IPS-18a (cell line): ENCODE results near the gene TRUB2.
"Not testable (repeated sequence)": the region's sequence is repeated elsewhere in the genome, so short reads cannot be mapped to it uniquely, and the experiment has no call there.

Experiments used
- H3K27ac ChIP-seq: one replicate; pipeline ENCODE4 v1.5.1; 2013; ENCODE audit warnings: low read length
- H3K27me3 ChIP-seq: one replicate; pipeline ENCODE4 v1.6.1; 2013; ENCODE audit warnings: mild to moderate bottlenecking, low read length; ENCODE audit not compliant: control insufficient read depth, insufficient read depth
- H3K36me3 ChIP-seq: one replicate; pipeline ENCODE4 v1.6.1; 2013; ENCODE audit warnings: low read depth, low read length; ENCODE audit not compliant: control insufficient read depth
- H3K4me1 ChIP-seq: one replicate; pipeline ENCODE4 v1.6.1; 2013; ENCODE audit warnings: low read depth, low read length; ENCODE audit not compliant: control insufficient read depth
- H3K4me3 ChIP-seq: one replicate; pipeline ENCODE4 v1.5.1; 2013; ENCODE audit warnings: low read length
- H3K9ac ChIP-seq: one replicate; pipeline ENCODE4 v1.6.1; 2013; ENCODE audit warnings: mild to moderate bottlenecking, low read length, moderate library complexity
- H3K9me3 ChIP-seq: one replicate; pipeline ENCODE4 v1.6.1; 2013; ENCODE audit warnings: low read depth, low read length; ENCODE audit not compliant: control insufficient read depth

The TRUB2 gene

DNA sequence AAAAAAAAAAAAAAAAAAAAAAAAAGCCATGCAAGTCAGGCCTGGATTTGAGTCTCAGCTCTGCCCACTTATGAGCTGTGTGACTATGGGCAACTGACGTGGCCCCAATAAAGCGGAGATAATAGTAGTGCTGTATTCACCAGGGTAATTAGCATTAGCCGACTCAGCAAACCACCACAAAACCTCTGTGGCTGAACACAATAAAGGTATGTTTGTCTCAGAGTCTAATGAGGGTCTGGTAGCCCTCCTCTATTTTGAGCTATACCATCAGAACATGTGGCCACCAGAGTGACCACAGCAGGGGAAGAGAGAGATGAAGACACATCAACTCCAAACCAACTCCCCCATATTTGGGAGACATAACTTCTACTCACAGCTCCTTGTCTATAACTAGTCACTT, 30.2 kb downstream of the TRUB2 start:
- H3K9ac ChIP-seq: no peak overlapping the region
- H3K9me3 ChIP-seq: no peaks in the 10 kb centered on the region
- H3K4me3 ChIP-seq: no peak overlapping the region
- no peaks in the 10 kb centered on the region for H3K4me1 ChIP-seq
- H3K27me3 ChIP-seq: no peaks in the 10 kb centered on the region
- no peaks in the 10 kb centered on the region for H3K36me3 ChIP-seq
- no peak overlapping the region for H3K27ac ChIP-seq

DNA sequence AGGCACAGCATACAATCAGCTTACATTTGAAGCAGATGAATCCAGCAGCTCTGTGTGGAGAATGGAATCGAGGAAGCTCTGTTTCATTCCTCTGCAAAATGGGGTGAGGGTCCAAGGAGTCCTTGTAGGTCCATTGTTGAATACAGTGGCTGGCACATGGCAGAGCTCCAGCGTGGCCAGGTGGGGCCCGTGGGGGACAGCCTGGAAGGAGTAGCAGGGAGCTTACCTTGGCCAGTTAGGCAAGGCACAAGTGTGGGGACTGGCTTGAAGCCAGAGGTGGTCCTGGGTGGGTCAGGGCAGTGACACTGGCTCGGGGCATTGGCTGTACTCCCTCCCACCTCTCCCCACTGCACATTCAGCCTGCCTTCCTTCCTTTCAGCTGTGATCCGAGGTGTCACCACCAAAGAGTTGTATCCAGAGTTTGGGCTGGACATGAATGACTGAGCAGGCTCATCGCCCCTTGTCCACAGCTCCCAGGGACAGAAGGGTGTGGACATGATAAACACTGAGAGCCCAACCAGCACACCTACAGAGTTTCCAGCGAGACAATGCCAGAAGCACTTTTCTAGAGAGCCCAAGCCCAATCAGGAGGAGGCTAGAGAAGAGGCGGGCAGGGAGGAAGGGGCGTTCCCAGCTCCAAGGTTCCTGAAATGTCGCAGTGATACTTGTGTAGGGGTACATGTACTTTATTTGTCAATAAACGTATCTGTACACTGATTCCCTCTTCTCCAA, 33.8 kb downstream of the TRUB2 start:
- Histone ChIP-seq H3K4me3 (no peak overlapping the region), H3K9ac (no peak overlapping the region), H3K4me1 (no peaks in the 10 kb centered on the region), H3K9me3 (no peaks in the 10 kb centered on the region), H3K27ac (no peak overlapping the region), H3K36me3 (peaks cover 5% of the 10 kb centered on the region), H3K27me3 (no peaks in the 10 kb centered on the region)

DNA sequence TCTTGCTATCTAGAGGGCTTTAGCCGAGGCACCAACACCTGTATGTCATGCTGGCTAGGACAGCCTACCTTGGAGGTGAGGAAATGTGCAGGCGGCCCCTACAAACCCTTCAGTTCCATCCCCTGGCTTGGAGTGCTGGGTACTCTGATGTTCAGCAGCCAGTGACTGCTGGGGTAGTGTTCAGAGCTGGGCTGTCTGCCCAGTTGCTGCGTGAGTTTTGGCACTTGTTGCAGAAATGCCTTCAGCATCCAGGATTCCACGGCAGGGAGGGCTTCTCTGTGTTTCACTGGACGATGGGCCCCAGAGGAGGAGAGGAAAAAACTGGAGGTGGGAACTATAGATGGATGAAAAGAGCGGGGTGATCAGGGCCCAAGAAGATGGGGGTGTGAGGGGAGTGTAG, 35.8 kb downstream of the TRUB2 start:
- peaks cover 5% of the 10 kb centered on the region for H3K36me3 ChIP-seq
- H3K4me1 ChIP-seq: no peaks in the 10 kb centered on the region
- H3K9ac ChIP-seq: no peak overlapping the region
- H3K27me3 ChIP-seq: no peaks in the 10 kb centered on the region
- no peak overlapping the region for H3K27ac ChIP-seq
- no peaks in the 10 kb centered on the region for H3K9me3 ChIP-seq
- no peak overlapping the region for H3K4me3 ChIP-seq

DNA sequence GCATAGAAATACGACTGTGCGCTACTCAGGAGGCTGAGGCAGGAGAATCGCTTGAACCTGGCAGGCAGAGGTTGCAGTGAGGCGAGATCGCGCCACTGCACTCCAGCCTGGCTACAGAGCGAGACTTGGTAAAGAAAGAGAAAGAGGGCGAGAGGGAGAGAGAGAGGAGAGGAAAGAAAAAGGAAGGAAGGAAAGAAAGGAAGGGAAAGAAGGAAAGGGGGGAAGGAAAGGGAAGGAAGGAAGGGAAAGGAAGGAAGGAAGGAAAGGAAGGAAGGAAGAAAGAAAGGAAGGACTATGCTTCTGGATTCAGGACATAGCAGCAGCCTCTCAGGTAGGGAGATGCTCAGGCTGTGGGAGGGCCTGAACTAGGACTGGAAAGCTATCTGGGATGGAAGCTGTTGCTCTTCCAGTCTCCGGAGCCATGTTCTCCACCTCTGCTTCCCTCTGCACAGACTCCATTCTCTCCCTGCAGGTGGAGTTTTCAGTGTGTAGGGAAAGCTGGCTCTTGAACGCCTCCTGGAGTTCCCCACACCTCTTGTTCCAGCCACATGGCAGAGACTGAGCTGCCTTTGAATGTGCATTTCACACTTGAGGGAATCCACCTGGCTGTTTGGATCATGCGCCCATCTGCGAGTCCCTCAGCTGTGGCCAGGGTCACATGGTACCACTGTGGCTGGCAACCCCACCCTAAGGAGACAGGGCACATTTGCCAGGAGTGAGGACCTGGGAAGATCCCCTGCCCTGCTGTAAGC, 37.0 kb downstream of the TRUB2 start:
- Histone ChIP-seq H3K9ac (no peak overlapping the region), H3K36me3 (peaks cover 5% of the 10 kb centered on the region), H3K4me3 (no peak overlapping the region), H3K27me3 (no peaks in the 10 kb centered on the region), H3K9me3 (no peaks in the 10 kb centered on the region), H3K4me1 (no peaks in the 10 kb centered on the region), H3K27ac (no peak overlapping the region)

DNA sequence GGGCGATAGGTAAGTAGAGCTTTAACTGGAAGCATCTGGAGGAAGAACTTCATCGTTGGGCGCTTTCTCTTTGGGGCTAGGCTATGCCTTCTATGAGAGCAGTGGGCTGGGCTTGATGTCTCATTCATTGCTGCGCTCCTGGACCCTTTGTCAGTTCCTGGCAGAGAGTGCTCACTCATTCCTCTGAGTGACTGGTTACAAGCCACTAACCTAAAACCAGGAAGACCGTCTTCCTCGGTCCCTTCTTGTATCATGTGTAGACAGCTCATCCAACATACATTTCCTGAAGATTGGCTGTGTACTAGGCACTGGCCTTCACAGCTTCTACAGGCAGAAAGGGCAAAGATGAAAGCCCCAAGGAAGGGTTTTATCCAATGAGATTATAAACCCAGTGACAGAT, 39.7 kb downstream of the TRUB2 start:
- Histone ChIP-seq H3K27ac (no peak overlapping the region), H3K9me3 (no peaks in the 10 kb centered on the region), H3K4me1 (no peaks in the 10 kb centered on the region), H3K9ac (no peak overlapping the region), H3K4me3 (no peak overlapping the region), H3K36me3 (peaks cover 5% of the 10 kb centered on the region), H3K27me3 (no peaks in the 10 kb centered on the region)

DNA sequence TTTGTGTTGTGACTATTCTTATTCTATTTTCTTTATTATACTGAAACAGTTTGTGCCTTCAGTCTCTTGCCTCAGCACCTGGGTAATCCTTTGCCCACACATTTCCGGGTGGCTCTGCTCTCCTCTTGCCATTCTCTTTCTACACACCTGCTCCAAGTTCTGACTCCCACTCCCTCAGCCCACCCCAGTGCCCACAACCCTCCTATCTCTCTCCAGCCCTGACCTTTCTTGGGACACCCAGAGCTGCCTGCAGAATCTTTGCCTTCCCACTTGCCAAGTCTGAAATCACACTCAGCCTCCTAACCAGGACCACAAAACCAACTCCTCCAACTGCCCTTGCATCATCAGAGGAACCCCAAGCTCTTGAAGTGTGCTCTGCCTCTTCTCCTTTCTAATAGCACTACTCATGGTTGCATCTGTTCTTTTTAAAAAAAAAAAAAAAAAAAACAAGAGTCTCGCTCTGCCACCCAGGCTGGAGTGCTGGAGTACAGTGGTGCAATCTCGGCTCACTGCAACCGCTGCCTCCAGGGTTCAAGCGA, 42.1 kb downstream of the TRUB2 start:
- Histone ChIP-seq H3K27me3 (no peaks in the 10 kb centered on the region), H3K9me3 (no peaks in the 10 kb centered on the region), H3K9ac (no peak overlapping the region), H3K36me3 (no peaks in the 10 kb centered on the region), H3K4me1 (no peaks in the 10 kb centered on the region), H3K27ac (no peak overlapping the region), H3K4me3 (no peak overlapping the region)

DNA sequence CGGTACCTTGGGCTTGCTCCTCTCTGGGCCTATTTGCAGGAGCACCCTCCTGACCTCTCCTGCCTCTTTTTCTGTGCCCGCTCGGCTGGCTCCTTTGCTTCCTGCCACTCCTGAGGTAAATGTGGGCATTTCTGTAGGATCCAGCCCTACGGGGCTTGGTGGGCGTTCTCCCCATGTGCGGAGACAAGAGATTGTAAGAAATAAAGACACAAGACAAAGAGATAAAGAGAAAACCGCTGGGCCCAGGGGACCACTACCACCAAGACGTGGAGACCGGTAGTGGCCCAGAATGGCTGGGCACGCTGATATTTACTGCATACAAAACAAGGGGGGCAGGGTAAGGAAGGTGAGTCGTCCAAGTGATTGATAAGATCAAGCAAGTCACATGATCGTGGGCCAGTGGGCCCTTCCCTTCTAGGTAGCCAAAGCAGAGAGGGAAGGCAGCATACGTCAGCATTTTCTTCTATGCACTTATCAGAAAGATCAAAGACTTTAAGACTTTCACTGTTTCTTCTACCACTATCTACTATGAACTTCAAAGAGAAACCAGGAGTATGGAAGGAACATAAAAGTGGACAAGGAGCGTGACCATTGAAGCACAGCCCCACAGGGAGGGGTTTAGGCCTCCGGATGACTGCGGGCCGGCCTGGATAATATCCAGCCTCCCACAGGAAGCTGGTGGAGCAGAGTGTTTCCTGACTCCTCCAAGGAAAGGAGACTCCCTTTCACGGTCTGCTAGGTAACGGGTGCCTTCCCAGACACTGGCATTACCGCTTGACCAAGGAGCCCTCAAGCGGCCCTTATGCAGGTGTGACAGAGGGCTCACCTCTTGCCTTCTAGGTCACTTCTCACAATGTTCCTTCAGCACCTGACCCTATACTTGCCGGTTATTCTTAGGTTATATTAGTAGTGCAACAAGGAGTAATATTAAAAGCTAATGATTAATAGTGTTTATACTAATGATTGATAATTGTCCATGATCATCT, 42.9 kb downstream of the TRUB2 start:
- H3K9ac ChIP-seq, H3K9me3 ChIP-seq, H3K27ac ChIP-seq, H3K4me3 ChIP-seq, H3K27me3 ChIP-seq, H3K4me1 ChIP-seq, H3K36me3 ChIP-seq: not testable (repeated sequence)

DNA sequence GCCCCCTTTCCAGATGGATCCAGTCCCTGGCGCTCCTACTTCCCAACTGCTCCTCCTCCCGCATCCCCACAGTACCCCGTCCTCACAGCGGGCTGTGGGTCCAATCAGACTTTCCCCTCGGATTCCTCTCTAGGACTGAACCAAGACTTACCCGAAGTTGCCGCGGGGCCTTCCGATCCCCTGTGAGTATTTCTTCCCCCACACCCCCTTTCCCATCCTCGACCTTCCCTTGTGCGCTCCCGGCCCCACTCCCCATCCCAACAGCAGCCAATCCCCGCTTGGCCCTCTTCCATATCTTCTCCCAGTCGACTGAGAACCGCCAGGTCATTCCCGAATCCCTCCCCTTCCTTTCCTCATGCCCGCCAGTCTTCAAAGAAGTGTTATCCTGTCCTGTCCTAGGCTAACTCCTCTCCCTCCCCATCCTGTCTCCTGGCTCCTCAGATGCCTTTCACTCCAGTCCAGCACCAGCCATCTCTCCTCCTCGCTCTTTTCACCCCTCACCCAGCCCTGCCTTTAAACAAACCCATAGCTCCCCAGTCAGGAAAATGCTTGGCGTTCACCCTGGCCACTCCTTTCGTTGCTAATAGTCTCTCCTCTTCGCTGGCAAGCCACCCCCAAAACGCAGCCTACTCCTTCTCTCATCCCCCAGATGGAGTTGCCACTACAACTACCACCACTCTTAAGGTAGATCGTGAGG, 45.5 kb downstream of the TRUB2 start:
- Histone ChIP-seq H3K4me3 (peak overlapping the region; percentile 89), H3K27ac (peak overlapping the region; percentile 60), H3K9ac (peak overlapping the region; percentile 79), H3K27me3 (no peaks in the 10 kb centered on the region), H3K36me3 (peaks cover 11% of the 10 kb centered on the region), H3K9me3 (no peaks in the 10 kb centered on the region), H3K4me1 (peaks cover 4% of the 10 kb centered on the region)

DNA sequence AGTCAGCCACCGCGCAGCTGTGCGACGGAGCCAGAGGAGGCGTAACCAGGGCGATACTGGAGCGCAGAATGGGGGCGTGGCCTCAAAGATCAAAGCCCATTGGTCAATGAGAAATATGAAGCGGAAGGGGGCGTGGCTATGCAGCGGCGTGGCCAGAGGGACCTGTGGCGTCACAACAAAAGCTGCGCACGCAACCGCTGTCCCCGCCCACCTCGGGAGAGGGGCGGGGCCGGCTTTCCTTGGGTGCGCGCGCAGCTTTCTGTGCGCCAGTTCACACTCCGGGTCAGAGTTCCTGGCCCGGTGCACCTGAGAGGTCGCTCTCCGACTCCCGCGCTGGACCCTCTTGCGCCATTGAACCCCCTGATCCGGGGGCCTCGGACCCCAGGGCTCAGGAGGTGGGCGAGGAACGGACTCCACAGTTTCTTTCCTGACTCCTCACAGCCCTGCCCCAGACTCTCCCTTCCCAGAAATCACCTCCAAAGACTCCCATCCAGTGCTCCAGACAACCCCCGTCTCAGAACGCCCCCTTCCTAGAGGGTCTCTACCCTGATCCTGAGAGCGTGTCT, 46.2 kb downstream of the TRUB2 start, which contains the start of gene SWI5:
SWI5 (plus strand) TSS at position 269 of the 566 bp plus-strand sequence.
- Histone ChIP-seq H3K9ac (peak within 1 kb of the TSS; percentile 81), H3K4me1 (peaks cover 4% of the 10 kb centered on the region), H3K36me3 (peaks cover 11% of the 10 kb centered on the region), H3K27me3 (no peaks in the 10 kb centered on the region), H3K4me3 (peak within 1 kb of the TSS; percentile 91), H3K9me3 (no peaks in the 10 kb centered on the region), H3K27ac (peak within 1 kb of the TSS; percentile 60)

DNA sequence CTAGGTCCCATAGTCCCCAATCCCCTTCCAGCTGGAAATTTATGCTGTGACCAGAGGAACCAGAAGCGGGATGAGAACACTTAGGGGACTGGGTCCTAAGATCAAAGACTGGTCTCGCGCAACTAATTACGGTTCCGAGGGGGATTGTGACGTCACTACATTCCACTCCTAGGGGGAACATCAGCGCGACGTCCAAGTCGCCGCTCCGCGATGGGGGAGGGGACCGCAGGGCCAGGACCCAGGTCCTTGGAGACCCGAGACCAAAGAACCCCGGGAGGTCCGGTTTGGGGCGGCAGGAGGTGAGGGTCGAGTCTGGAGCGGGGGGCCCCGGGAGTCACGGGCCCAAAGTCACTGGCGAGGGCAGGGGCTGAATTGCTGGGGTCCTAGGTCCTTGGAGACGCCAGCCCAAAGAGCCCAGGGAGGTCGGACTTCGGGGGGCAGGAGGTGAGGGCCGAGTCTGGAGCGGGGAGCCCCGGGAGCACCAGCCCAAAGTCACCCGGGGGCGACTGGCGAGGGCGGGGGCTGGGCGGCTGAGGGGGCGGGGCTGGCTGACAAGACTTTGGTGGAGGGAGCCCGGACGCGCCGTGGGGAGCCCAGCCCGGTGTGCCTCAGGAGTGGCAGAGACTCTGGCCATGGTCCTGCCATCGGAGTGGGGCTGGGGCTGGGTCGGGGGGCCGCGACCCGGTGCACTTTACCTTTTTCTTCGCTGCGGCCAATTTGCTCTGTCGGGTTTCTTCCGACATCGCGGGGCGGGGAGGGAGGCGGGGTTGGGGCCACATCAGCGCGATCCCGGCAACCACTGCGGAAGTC, 46.8 kb downstream of the TRUB2 start, which contains the start of gene GOLGA2:
GOLGA2 (minus strand) TSS at position 810 of the 810 bp plus-strand sequence; CDS start at position 779, 31 bp downstream.
- Histone ChIP-seq H3K9ac (peak within 1 kb of the TSS; percentile 81), H3K9me3 (no peaks in the 10 kb centered on the region), H3K36me3 (peaks cover 11% of the 10 kb centered on the region), H3K27me3 (no peaks in the 10 kb centered on the region), H3K4me3 (peak within 1 kb of the TSS; percentile 91), H3K4me1 (peaks cover 4% of the 10 kb centered on the region), H3K27ac (peak within 1 kb of the TSS; percentile 60)
